ENCODE results near the gene LRRC2. TPM values are rescaled to one million over a fixed set of nuclear protein-coding genes. Genes with fewer than 3 reads are reported as not detected.

Gene LRRC2
- total RNA-seq, 2 donors from 2014 or later: 0.44 to 2.0 TPM

GRCh38 chr3:46466273-46466672, 99.8 kb downstream of the LRRC2 start:
- Histone ChIP-seq H3K9ac (ENCODE audit: low read depth in 2 of 2, low read length in 2 of 2) (no peak overlapping the region), H3K27ac (no peak overlapping the region), H3K4me1 (no peaks in the 10 kb centered on the region), H3K4me3 (no peak overlapping the region), H3K27me3 (no peaks in the 10 kb centered on the region), H3K36me3 (no peaks in the 10 kb centered on the region), H3K9me3 (no peaks in the 10 kb centered on the region)
- DNase-seq: no peak
- intact Hi-C loops (cut with DNase I): no loop called here
- TF ChIP-seq CTCF (IDR thresholded peaks at IDR 0.05): no peak

Other genes starting within 250 kb of the LRRC2 start
- 1 to 10 TPM; 1.5 to 3.0 TPM for gene CCR2, start 212.2 kb downstream of the LRRC2 start, total RNA-seq
- 1 to 10 TPM in 1 of 2 donors, under 1 TPM in 1; 0.57 to 1.9 TPM for gene CCR5, start 195.4 kb downstream of the LRRC2 start, total RNA-seq
- 10 to 100 TPM; 10.9 to 17.6 TPM for gene CCRL2, start 159.0 kb downstream of the LRRC2 start, total RNA-seq
- 1 to 10 TPM; 1.0 to 1.6 TPM for gene LTF, start 101.4 kb downstream of the LRRC2 start, total RNA-seq
- gene RTP3, start 68.3 kb downstream of the LRRC2 start, total RNA-seq: not detected
- gene FAM240A, start 46.2 kb upstream of the LRRC2 start, total RNA-seq: not detected
- gene ALS2CL, start 127.4 kb upstream of the LRRC2 start, total RNA-seq: 10 to 100 TPM; 21.8 to 40.3 TPM
- gene TMIE, start 135.1 kb upstream of the LRRC2 start, total RNA-seq: under 1 TPM in 1 of 2 donors, not detected in 1; 0.13 TPM
- not detected for gene PRSS50, start 151.6 kb upstream of the LRRC2 start, total RNA-seq